ENCODE results near the gene GPR35.

- TF ChIP-seq CTCF (IDR thresholded peaks at IDR 0.05) (no peak), SIN3A (IDR thresholded peaks at IDR 0.05; ENCODE audit: borderline replicate concordance, insufficient read depth, low read depth, low read length) (no peak)
These were observed 28.2 kb upstream of the GPR35 start for GRCh38 chr2:240597054-240597418.

All from Panc1 (cell line).